DOHH2 (cell line): ENCODE data around the gene UBASH3A.

ENCODE experiments used
- CTCF ChIP-seq: fragments of 200-600 bp; sonication (generic); IDR thresholded peaks from one replicate; pipeline ENCODE4 v1.5.1; 2014; ENCODE audit warnings: antibody characterized with exemption, mild to moderate bottlenecking, low read depth, low read length; ENCODE audit not compliant: poor library complexity, severe bottlenecking
- EZH2phosphoT487 ChIP-seq: fragments of 200-600 bp; sonication (generic); IDR thresholded peaks from 2 replicates; pipeline ENCODE4 v1.6.1; 2017; ENCODE audit warnings: borderline replicate concordance, mild to moderate bottlenecking, antibody characterized with exemption, low read length, moderate library complexity, mixed read lengths

- no peak for TF ChIP-seq CTCF
- TF ChIP-seq EZH2phosphoT487: no peak
Measured at GRCh38 chr21:42395302-42395701, 8.4 kb upstream of the UBASH3A start.
